Lung (tissue), 12 donors: ENCODE results near the gene ESR1. TPM values are rescaled to one million over a fixed set of nuclear protein-coding genes. Genes with fewer than 3 reads are reported as not detected.

Experiments used
- ATAC-seq: fragments of 200-7000 bp; cut with Tn5 transposase; one replicate; pipeline ENCODE4 v1.9.1; 2020; ENCODE audit warnings: moderate number of reproducible peaks; ENCODE audit not compliant: insufficient read depth, low FRiP score
- DNase-seq, 3 donors: peaks; one replicate each; pipeline ENCODE4 v3.0.0-alpha.2; 2013 to 2017
- H3K27ac ChIP-seq, 2 donors: one replicate each; pipeline ENCODE4 v1.5.1; 2013; ENCODE audit warnings: mild to moderate bottlenecking in 2 of 2, moderate library complexity in 2 of 2, control low read depth in 1 of 2, inconsistent platforms in 1 of 2, low read depth in 1 of 2, low read length in 1 of 2
- H3K27me3 ChIP-seq, 3 donors: one replicate each; pipeline ENCODE4 v1.5.1; 2013; ENCODE audit warnings: low read length in 2 of 3; ENCODE audit not compliant: control insufficient read depth in 3 of 3, insufficient read depth in 3 of 3
- H3K36me3 ChIP-seq, 4 donors: one replicate each; pipeline ENCODE4 v1.5.1; 2013; ENCODE audit warnings: low read length in 4 of 4, mild to moderate bottlenecking in 1 of 4, moderate library complexity in 1 of 4; ENCODE audit not compliant: control insufficient read depth in 4 of 4, insufficient read depth in 4 of 4
- H3K4me1 ChIP-seq, 5 donors: one replicate each; pipeline ENCODE4 v1.5.1; 2013; ENCODE audit warnings: low read length in 5 of 5, mild to moderate bottlenecking in 2 of 5, moderate library complexity in 1 of 5; ENCODE audit not compliant: control insufficient read depth in 5 of 5, insufficient read depth in 5 of 5
- H3K4me3 ChIP-seq: one replicate; pipeline ENCODE4 v1.5.1; 2013; ENCODE audit warnings: mild to moderate bottlenecking, control low read depth, moderate library complexity
- H3K9ac ChIP-seq, 2 donors: one replicate each; pipeline ENCODE4 v1.5.1; 2013; ENCODE audit warnings: low read length in 2 of 2, control low read depth in 1 of 2; ENCODE audit not compliant: insufficient read depth in 1 of 2
- H3K9me3 ChIP-seq, 4 donors: one replicate each; pipeline ENCODE4 v1.5.1; 2013; ENCODE audit warnings: low read length in 3 of 4, mild to moderate bottlenecking in 1 of 4, moderate library complexity in 1 of 4; ENCODE audit not compliant: control insufficient read depth in 4 of 4, insufficient read depth in 3 of 4
- WGBS, 2 donors: extraction: QIAGEN DNeasy Blood & Tissue Kit; methylation state at CpG; one replicate each; pipeline ENCODE4 v1.1.7; 2013; 5-methylcytosine and 5-hydroxymethylcytosine counted together
- polyA plus RNA-seq, 2 donors: library from polyadenylated mRNA; stranded (reverse); fragments of 200-250 nt; gene quantifications; one replicate each; pipeline ENCODE4 v1.2.1, GENCODE V29; 2013
- total RNA-seq, 2 donors: library from RNA; depleted of rRNA in 1 of 2; stranded (reverse); fragments of >200 nt in 1 of 2; gene quantifications; one replicate each; pipeline ENCODE4 v1.2.1, GENCODE V29; 2014 to 2021
- TF ChIP-seq, protein P1 (sequence below): IDR thresholded peaks from 2 replicates; pipeline ENCODE4 v1.5.1; 2012; ENCODE audit warnings: mild to moderate bottlenecking; ENCODE audit errors: control extremely low read depth, extremely low read depth
- donor health status: control.
- donor health status: control.
- donor health status: Bipolar disorder and iron deficiency.
- donor health status: healthy.
- donor health status: DM: yes; HTN: yes; CAD: no.

ESR1 gene
- total and polyA plus RNA-seq, 4 donors, result 0.14 to 3.7 (median 0.78) TPM

GRCh38 chr6:152170313-152170701, 362.8 kb downstream of the ESR1 start:
- WGBS, 2 donors, result 90 to 95% methylated on average over 4 of the region's 4 CpGs
- DNase-seq (no peak), ATAC-seq (no peak)
- H3K9me3 ChIP-seq, result no peaks in the 10 kb centered on the region
- no peak overlapping the region for H3K9ac ChIP-seq
- H3K4me3 ChIP-seq, result no peak overlapping the region
- peaks cover 7 to 26% (median 15%) of the 10 kb centered on the region in 4 donors for H3K36me3 ChIP-seq
- no peaks in the 10 kb centered on the region for H3K27me3 ChIP-seq
- peak overlapping the region in 1 of 2 donors; percentile 41 for H3K27ac ChIP-seq
- TF ChIP-seq, protein P1, sequence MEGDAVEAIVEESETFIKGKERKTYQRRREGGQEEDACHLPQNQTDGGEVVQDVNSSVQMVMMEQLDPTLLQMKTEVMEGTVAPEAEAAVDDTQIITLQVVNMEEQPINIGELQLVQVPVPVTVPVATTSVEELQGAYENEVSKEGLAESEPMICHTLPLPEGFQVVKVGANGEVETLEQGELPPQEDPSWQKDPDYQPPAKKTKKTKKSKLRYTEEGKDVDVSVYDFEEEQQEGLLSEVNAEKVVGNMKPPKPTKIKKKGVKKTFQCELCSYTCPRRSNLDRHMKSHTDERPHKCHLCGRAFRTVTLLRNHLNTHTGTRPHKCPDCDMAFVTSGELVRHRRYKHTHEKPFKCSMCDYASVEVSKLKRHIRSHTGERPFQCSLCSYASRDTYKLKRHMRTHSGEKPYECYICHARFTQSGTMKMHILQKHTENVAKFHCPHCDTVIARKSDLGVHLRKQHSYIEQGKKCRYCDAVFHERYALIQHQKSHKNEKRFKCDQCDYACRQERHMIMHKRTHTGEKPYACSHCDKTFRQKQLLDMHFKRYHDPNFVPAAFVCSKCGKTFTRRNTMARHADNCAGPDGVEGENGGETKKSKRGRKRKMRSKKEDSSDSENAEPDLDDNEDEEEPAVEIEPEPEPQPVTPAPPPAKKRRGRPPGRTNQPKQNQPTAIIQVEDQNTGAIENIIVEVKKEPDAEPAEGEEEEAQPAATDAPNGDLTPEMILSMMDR, result no peak
- H3K4me1 ChIP-seq, result peaks cover 0 to 13% (median 0%) of the 10 kb centered on the region in 5 donors

DNA sequence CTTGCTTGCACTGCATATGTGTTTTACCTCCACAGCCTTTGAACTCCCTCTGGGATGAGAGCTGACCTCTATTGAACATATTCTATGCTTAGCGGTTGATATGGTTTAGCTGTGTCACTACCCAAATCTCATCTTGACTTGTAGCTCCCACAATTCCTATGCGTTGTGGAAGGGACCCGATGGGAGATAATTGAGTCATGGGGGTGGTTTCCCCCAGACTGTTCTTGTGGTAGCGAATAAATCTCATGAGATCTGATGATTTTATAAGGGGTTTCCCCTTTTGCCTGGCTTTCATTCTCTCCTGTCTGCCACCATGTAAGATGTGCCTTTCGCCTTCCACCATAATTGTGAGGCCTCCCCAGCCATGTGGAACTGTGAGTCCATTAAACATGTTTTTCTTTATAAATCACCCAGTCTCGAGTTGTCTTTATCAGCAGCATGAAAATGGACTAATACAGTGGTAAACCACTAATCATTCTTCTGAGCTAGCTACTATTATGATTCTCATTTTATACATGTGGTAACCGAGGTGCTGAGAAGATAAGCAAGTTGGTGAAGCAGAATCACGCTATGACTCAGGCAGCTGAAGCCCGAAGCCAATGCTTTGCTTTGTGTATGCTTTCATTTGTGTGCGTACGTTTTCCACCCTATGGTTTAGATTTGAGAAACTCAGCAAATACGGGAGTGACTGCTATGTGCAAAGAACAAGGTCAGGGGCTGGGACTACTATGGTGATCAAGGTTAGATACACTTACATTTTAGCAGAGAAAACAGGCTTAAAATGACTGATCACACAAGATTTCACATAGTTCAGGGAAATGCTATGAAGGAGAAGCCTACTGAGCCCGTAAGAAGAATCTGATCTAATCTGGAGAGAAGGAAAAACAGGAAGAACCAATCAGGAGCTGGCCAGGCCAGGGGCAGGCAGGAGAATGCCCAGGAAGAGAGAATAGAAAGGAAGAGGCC, 363.5 kb downstream of the ESR1 start:
- Histone ChIP-seq H3K4me3 (no peak overlapping the region), H3K36me3 (peaks cover 8 to 21% (median 14%) of the 10 kb centered on the region in 4 donors)
- WGBS, 2 donors, result 85 to 93% methylated on average over 13 of the region's 13 CpGs

DNA sequence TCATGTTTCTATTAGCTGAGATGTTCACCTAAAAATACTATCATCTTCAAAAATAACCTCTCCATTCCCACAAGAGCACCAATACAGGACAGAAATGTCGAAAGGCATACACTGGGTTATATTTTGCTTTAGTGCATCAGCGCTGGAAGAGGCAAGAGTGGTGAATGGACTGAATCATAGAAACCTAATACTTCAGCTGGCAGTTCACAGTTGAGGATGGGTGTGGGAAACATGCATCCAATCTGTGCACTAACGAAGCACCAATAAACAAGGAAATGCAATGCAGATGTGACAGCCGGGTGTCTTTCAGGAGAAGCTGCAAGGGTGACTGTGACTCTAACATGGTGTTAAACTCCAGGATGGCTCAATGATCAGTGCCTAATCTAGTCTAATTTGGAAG, 365.8 kb downstream of the ESR1 start:
- Histone ChIP-seq H3K4me1 (peaks cover 0 to 8% (median 0%) of the 10 kb centered on the region in 5 donors), H3K36me3 (peaks cover 13 to 22% (median 18%) of the 10 kb centered on the region in 4 donors), H3K9me3 (no peaks in the 10 kb centered on the region), H3K27ac (no peak overlapping the region), H3K27me3 (no peaks in the 10 kb centered on the region), H3K4me3 (no peak overlapping the region), H3K9ac (no peak overlapping the region)
- DNase-seq (no peak), ATAC-seq (no peak)
- TF ChIP-seq, protein P1, result no peak
- 82 to 94% methylated on average over 4 of the region's 4 CpGs for WGBS, 2 donors

More for the DNA sequence above, 363.5 kb downstream of the ESR1 start:
- TF ChIP-seq, protein P1, result no peak
- H3K27me3 ChIP-seq, result no peaks in the 10 kb centered on the region
- H3K9ac ChIP-seq, result no peak overlapping the region
- no peak for DNase-seq
- H3K4me1 ChIP-seq, result peaks cover 0 to 12% (median 0%) of the 10 kb centered on the region in 5 donors
- ATAC-seq, result no peak
- H3K27ac ChIP-seq, result peak overlapping the region in 1 of 2 donors; percentile 82
- no peaks in the 10 kb centered on the region for H3K9me3 ChIP-seq
